ENCODE results near the gene TBC1D5.
A peak's percentile ranks its signal among the peaks of the same experiment; 100 is the strongest.
"Not testable (repeated sequence)": the region's sequence is repeated elsewhere in the genome, so short reads cannot be mapped to it uniquely, and the experiment has no call there.

The TBC1D5 gene

GRCh38 chr3:17717411-17717810 is 25.0 kb downstream of the TBC1D5 start:
- no peak for DNase-seq (ENCODE audit: low read depth in 2 of 2)

GRCh38 chr3:17714473-17714872 is 28.0 kb downstream of the TBC1D5 start:
- DNase-seq (ENCODE audit: low read depth in 2 of 2) = no peak

GRCh38 chr3:17709236-17709810 is 33.1 kb downstream of the TBC1D5 start:
- no peak for DNase-seq (ENCODE audit: low read depth in 2 of 2)

GRCh38 chr3:17707813-17708543 is 34.5 kb downstream of the TBC1D5 start:
- DNase-seq (ENCODE audit: low read depth in 2 of 2) = no peak

GRCh38 chr3:17705991-17706390 is 36.4 kb downstream of the TBC1D5 start:
- DNase-seq (ENCODE audit: low read depth in 2 of 2) = not testable (repeated sequence)

GRCh38 chr3:17699815-17700214 is 42.6 kb downstream of the TBC1D5 start:
- not testable (repeated sequence) for DNase-seq (ENCODE audit: low read depth in 2 of 2)

GRCh38 chr3:17695665-17696064 is 46.8 kb downstream of the TBC1D5 start:
- DNase-seq (ENCODE audit: low read depth in 2 of 2) = not testable (repeated sequence)

- not testable (repeated sequence) for DNase-seq (ENCODE audit: low read depth in 2 of 2)
Observed at GRCh38 chr3:17693670-17693999, 48.8 kb downstream of the TBC1D5 start.

- DNase-seq (ENCODE audit: low read depth in 2 of 2) = peak; percentile 2 to 13
Observed at GRCh38 chr3:17692846-17693669, 49.4 kb downstream of the TBC1D5 start.

- no peak for DNase-seq (ENCODE audit: low read depth in 2 of 2)
Observed at GRCh38 chr3:17687566-17687965, 54.9 kb downstream of the TBC1D5 start.

GRCh38 chr3:17686613-17687012 is 55.8 kb downstream of the TBC1D5 start:
- no peak for DNase-seq (ENCODE audit: low read depth in 2 of 2)

GRCh38 chr3:17683542-17684207 is 58.8 kb downstream of the TBC1D5 start:
- no peak for DNase-seq (ENCODE audit: low read depth in 2 of 2)

- no peak for DNase-seq (ENCODE audit: low read depth in 2 of 2)
Observed at GRCh38 chr3:17680530-17680929, 61.9 kb downstream of the TBC1D5 start.

- no peak for DNase-seq (ENCODE audit: low read depth in 2 of 2)
Observed at GRCh38 chr3:17678116-17678741, 64.2 kb downstream of the TBC1D5 start.

- no peak for DNase-seq (ENCODE audit: low read depth in 2 of 2)
Observed at GRCh38 chr3:17674082-17674686, 68.2 kb downstream of the TBC1D5 start.

GRCh38 chr3:17672506-17672905 is 69.9 kb downstream of the TBC1D5 start:
- no peak for DNase-seq (ENCODE audit: low read depth in 2 of 2)

- DNase-seq (ENCODE audit: low read depth in 2 of 2) = no peak
Observed at GRCh38 chr3:17670749-17671148, 71.7 kb downstream of the TBC1D5 start.

- no peak for DNase-seq (ENCODE audit: low read depth in 2 of 2)
Observed at GRCh38 chr3:17664923-17665322, 77.5 kb downstream of the TBC1D5 start.

GRCh38 chr3:17656264-17656663 is 86.2 kb downstream of the TBC1D5 start:
- DNase-seq (ENCODE audit: low read depth in 2 of 2) = no peak

GRCh38 chr3:17655743-17656142 is 86.7 kb downstream of the TBC1D5 start:
- DNase-seq (ENCODE audit: low read depth in 2 of 2) = no peak

- DNase-seq (ENCODE audit: low read depth in 2 of 2) = not testable (repeated sequence)
Observed at GRCh38 chr3:17649748-17650147, 92.7 kb downstream of the TBC1D5 start.
